Stimulated activated CD4-positive, alpha-beta T cell treated with anti-CD3 and anti-CD28 coated beads, Interleukin-12 subunit alpha, Interleukin-12 subunit beta, amount 100 ng/mL, for 24 hours (primary cell): ENCODE data around the gene KCTD16.

Experiments
- DNase-seq, 2 experiments: peaks; one replicate each; pipeline ENCODE4 v3.0.0-alpha.2; 2020; ENCODE audit warnings: low read depth in 2 of 2

Gene KCTD16

GRCh38 chr5:144525000-144525399, 354.3 kb downstream of the KCTD16 start:
- DNase-seq, result no peak

GRCh38 chr5:144531188-144531587, 360.5 kb downstream of the KCTD16 start:
- no peak for DNase-seq
